Right renal pelvis (tissue), 4 donors: Measurements from ENCODE around the gene KAT6B. TPM values are rescaled to one million over a fixed set of nuclear protein-coding genes. Genes with fewer than 3 reads are reported as not detected.

Experiments used
- DNase-seq, 4 donors: peaks; one replicate each; pipeline ENCODE4 v3.0.0-alpha.2; 2013; ENCODE audit warnings: low read depth in 4 of 4, low spot score in 3 of 4, missing footprints in 1 of 4
- polyA plus RNA-seq, 4 donors: library from polyadenylated mRNA; unstranded; fragments of 120-200 nt; gene quantifications; one replicate each; pipeline ENCODE4 v1.2.1, GENCODE V29; 2013; ENCODE audit not compliant: insufficient read length in 4 of 4

KAT6B gene
- polyA plus RNA-seq, 4 donors, result 38.5 to 48.8 (median 46.0) TPM

- DNase-seq, result no peak
Measured at GRCh38 chr10:74822521-74823089, 3.8 kb upstream of the KAT6B start.

DNA sequence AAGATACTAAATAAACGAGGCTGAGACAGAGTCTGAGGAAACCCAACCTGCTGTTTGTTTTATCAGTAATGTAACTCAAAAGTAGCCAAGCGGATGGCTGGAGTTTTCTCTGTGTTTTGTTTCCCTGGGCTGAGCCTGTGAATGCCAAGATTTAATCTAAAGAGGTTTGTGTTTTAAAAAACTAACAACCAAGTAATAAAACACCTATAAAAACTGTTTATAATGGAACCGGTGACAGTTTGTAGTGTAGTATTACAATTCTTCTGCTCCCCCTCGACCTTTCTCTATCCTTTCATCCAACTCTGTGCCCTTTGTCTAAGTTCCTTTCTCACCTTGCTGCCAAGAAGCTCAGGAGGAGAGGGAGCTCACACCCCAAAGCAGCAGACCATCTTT is 2.6 kb upstream of the KAT6B start:
- DNase-seq, result peak in 1 of 4 donors; percentile 24

GRCh38 chr10:74824184-74824899 is 2.1 kb upstream of the KAT6B start:
- no peak for DNase-seq

GRCh38 chr10:74824900-74825370 is 1.5 kb upstream of the KAT6B start:
- peak in 1 of 4 donors; percentile 25 for DNase-seq

- peak in 3 of 4 donors; percentile 36 to 67 (median 47) for DNase-seq
Measured at GRCh38 chr10:74825371-74826141, 844 bp upstream of the KAT6B start.

DNA sequence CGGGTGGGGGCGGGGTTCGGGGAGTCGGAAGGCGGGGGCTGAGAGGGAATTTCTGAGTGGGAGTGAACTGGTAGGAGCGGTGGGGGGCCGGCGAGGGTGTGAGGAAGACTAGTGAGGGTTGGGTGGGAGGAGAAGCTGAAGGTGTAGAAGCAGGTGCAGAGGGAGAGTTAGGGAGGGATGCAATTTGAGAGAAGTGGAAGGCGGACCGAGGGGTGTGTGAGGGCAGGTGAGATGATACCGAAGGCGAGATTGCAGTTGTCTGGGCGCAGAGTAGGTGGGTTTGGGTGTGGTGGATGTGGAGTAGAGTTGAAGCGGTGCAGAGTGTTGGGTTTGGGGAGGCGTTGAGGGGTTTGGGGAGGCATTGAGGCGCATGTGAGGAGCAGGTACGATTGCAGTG is 643 bp downstream of the KAT6B start:
- no peak for DNase-seq

DNA sequence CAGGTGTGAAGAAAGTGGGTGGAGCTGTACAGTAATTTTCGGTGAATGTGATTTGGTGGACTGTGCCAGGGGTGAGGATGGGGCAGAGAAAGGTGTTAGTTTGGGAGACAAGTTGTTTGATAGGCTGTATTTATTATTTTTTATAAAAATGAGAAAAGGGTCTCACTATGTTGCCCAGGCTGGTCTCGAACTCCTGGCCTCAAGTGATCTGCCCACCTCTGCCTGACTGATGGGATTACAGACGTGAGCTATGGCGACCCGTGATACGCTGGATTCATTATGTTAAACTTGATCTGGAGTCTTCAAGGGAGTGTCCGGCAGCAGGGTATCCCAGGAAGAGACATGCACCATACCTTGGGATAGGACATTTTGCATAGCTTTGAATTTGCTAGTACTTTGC is 1.3 kb downstream of the KAT6B start:
- no peak for DNase-seq

DNA sequence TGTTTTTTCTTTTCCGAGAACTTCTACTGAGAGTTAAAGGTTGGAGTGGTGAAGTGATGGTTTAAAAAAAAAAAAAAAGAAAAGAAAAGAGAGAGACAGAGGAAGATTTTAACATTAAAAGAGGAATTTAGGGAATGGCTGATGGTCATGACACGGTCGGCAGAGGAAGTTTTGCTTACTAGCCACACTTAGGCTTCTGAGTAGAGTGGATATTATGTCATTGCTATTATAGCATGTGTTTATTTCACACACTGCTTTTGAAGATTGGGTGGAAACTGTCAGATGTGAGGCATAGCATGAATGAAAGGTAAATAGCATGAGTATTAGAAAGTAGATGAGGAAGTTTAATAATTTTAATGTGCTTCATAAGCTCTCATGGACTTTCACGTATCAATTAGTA is 2.5 kb downstream of the KAT6B start:
- DNase-seq, result no peak

- no peak for DNase-seq
Measured at GRCh38 chr10:74831518-74832120, 5.2 kb downstream of the KAT6B start.

DNA sequence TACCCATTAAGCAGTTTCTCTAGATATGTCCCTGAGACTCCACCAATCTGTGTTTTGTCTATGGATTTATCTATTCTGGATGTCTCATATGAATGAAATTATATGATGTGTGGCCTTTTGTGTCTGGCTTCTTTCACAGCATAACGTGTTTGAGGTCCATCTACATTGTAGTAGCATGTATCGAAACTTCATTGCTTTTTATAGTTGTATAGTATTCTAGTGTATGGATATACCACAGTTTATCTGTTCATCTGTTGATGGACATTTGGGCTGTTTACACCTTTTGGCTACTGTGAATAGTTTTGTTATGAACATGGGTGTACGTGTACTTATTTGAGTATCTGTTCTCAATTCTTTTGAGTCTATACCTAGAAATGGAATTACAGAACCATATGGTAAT is 9.6 kb downstream of the KAT6B start:
- no peak for DNase-seq

- no peak for DNase-seq
Measured at GRCh38 chr10:74836877-74837276, 10.5 kb downstream of the KAT6B start.

DNA sequence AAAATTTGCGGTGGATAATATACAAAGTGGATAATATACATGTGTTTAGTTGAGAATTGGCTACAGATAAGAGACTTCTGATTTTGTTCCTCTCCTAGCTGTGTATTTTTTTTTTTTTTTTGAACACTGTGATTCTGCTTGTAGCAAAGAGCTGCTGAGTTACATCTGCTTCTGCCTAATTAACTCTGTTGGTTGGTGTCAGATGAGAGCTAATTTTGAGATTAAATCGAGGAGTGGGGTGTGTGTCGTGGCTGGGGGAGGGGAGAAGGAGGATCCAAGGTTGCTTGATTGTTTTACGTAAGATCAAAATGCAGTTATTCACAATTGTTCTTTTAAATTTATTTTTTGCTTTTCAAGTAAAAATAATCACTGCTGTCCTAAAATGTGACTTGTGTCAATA is 11.3 kb downstream of the KAT6B start:
- no peak for DNase-seq

DNA sequence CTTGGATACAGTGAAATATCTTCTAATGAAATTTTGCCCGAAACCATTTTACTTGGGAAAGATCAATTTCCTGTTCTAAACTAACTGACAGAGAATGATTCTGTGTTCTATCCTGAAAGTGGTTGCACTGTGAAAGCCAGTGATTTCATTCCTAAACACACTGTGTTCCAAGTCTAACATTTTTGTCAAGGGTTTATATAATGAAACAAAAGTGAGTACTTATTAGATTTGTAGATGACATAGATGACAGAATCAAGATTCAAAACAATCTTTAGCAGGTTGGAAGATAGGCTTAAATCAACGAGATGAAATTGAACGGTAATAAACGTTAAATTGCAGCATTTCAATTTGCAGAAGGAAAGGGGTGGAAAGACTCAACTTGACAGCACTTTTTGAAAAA is 13.3 kb downstream of the KAT6B start:
- no peak for DNase-seq

DNA sequence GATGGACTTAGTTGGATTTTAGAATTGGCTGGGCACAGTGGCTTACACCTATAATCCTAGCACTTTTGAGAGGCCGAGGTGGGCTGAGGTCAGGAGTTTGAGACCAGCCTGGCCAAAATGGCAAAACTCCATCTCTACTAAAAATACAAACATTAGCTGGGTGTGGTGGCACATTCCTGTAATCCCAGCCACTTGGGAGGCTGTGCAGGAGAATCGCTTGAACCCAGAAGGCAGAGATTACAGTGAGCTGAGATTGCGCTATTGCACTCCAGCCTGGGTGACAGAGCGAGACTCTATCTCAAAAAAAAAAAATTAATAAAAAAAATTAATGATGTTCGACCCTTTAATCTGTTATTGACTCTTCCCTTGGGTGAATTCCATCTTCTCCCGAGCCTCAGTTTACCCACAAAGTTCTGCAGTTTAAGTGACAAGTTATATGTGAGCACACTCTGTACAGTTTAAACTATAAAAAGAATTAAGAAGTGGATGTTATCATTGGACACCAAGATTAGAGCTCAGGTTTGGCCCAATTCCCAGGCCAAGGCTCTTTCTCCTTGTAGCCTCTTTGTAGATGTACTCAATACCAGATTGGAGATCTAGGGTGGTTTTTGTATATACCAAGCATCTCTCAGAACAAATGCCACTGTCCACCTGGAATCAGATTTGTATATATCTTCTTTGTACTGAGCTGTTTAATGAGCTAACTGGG is 15.0 kb downstream of the KAT6B start:
- DNase-seq, result no peak

DNA sequence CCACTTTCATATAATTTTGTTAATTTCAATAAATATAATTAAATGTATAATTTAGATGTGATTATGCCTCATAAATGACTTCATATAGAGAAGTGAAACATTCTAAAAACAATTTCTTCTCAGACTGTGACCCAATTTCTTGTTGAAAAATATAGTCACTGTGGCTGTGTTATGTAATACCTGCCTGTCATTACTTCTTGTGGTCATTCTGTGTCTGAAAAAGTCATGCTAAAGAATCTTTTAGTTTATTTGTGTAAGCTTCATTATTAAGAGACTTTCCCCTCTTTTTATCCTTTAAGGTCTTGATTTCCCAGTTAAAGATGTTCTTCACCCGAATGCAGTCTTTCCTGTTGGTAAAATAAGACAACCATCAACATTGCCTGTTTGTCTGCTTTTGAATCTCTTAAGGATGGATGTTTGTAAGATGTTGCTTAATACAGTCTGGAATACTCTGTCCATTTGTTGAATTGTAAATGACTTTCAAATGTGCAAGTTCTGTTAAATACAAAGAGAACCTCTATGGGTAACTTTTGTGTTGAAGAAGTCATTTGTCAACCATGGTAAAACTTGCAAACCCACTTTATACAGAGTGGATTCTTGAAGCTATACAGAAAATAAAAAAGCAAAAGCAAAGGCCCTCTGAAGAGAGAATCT is 16.0 kb downstream of the KAT6B start:
- no peak for DNase-seq

DNA sequence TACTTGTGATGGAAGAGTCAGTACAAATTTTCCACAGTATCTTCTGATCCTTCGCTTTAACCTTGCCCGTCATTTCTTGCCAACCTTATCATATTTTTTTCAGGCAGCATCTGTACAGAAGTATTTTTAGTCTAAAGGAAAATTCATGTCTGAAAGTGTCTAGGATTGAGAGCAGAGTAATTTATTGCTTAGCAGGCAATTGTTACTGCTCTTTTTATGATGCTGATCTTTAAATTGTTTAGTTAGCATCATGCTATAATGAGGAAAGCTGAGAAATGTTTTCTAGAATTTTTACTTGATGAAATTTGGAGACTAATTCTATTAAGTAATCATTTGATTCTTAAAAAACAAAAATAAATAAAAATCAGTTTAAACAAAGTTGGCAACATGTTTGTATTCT is 20.6 kb downstream of the KAT6B start:
- DNase-seq, result no peak

DNA sequence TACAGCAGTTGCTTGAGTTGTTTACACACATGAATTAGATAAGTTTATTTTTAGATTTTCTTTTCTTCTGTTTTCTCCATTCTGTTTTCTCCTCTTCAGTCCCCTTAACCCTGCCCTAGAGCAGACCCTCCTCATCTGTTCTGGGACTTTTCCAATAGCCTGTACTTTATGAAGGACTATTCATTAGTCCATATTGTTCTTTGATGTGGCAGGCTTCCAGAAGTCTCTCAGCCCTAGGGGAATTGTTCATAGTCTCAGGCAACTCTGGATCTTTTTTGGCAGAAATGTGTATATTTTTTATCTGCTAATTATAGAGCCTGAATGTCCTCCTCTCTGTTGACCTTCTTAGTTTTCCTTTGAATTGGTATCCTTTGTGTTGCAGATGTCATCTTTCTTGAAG is 25.4 kb downstream of the KAT6B start:
- DNase-seq, result no peak

- DNase-seq, result no peak
Measured at GRCh38 chr10:74852381-74852780, 26.0 kb downstream of the KAT6B start.

GRCh38 chr10:74854610-74855009 is 28.2 kb downstream of the KAT6B start:
- no peak for DNase-seq

DNA sequence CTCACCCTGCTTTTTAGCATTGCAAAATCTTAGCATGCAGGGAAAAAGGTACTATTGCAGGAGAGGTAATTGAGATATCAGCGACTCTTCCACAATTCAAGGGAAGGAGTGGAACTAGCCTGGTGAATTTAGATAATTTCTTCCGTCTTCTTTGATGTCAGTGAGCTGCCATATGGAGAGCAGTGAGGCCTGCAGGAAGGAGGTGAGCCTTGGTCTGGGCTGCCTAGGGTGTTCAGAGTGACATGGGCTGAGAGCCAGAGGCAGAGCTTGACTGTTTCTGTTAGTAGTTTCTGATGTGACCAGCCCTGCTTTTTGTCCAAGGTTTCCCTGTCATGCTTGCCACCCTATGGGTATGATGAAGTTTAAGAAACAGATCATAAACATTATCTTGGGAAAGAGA is 28.6 kb downstream of the KAT6B start:
- DNase-seq, result no peak
